Measurements from ENCODE around the gene CDC27.
"Not testable (repeated sequence)": the region's sequence is repeated elsewhere in the genome, so short reads cannot be mapped to it uniquely, and the experiment has no call there.

The CDC27 gene

GRCh38 chr17:47134354-47134753 is 54.7 kb downstream of the CDC27 start:
- DNase-seq (ENCODE audit: low read depth in 3 of 3): not testable (repeated sequence)

GRCh38 chr17:47131761-47132160 is 57.3 kb downstream of the CDC27 start:
- DNase-seq (ENCODE audit: low read depth in 3 of 3): no peak

GRCh38 chr17:47126835-47127234 is 62.3 kb downstream of the CDC27 start:
- DNase-seq (ENCODE audit: low read depth in 3 of 3): not testable (repeated sequence)

- DNase-seq (ENCODE audit: low read depth in 3 of 3): not testable (repeated sequence)
Measured at GRCh38 chr17:47123262-47123661, 65.8 kb downstream of the CDC27 start.

GRCh38 chr17:47120521-47121095 is 68.5 kb downstream of the CDC27 start:
- no peak for DNase-seq (ENCODE audit: low read depth in 3 of 3)

GRCh38 chr17:47119746-47120520 is 69.2 kb downstream of the CDC27 start:
- no peak for DNase-seq (ENCODE audit: low read depth in 3 of 3)

GRCh38 chr17:47117386-47117785 is 71.7 kb downstream of the CDC27 start:
- no peak for DNase-seq (ENCODE audit: low read depth in 3 of 3)

- no peak for DNase-seq (ENCODE audit: low read depth in 3 of 3)
Measured at GRCh38 chr17:47106130-47106529, 83.0 kb downstream of the CDC27 start.

GRCh38 chr17:47105246-47105645 is 83.8 kb downstream of the CDC27 start:
- not testable (repeated sequence) for DNase-seq (ENCODE audit: low read depth in 3 of 3)

- DNase-seq (ENCODE audit: low read depth in 3 of 3): no peak
Measured at GRCh38 chr17:47102914-47103313, 86.2 kb downstream of the CDC27 start.

GRCh38 chr17:47099987-47100711 is 88.9 kb downstream of the CDC27 start:
- peak; percentile 81 to 82 (median 81) for DNase-seq (ENCODE audit: low read depth in 3 of 3)

- no peak for DNase-seq (ENCODE audit: low read depth in 3 of 3)
Measured at GRCh38 chr17:47099451-47099986, 89.6 kb downstream of the CDC27 start.

GRCh38 chr17:47096343-47096742 is 92.8 kb downstream of the CDC27 start:
- no peak for DNase-seq (ENCODE audit: low read depth in 3 of 3)

- DNase-seq (ENCODE audit: low read depth in 3 of 3): no peak
Measured at GRCh38 chr17:47095268-47095667, 93.8 kb downstream of the CDC27 start.

- no peak for DNase-seq (ENCODE audit: low read depth in 3 of 3)
Measured at GRCh38 chr17:47087093-47087492, 102.0 kb downstream of the CDC27 start.

GRCh38 chr17:47085736-47086135 is 103.4 kb downstream of the CDC27 start:
- no peak for DNase-seq (ENCODE audit: low read depth in 3 of 3)

GRCh38 chr17:47078801-47079200 is 110.3 kb downstream of the CDC27 start:
- no peak for DNase-seq (ENCODE audit: low read depth in 3 of 3)

GRCh38 chr17:47077576-47077975 is 111.5 kb downstream of the CDC27 start:
- DNase-seq (ENCODE audit: low read depth in 3 of 3): no peak

GRCh38 chr17:47076171-47076570 is 112.9 kb downstream of the CDC27 start:
- DNase-seq (ENCODE audit: low read depth in 3 of 3): no peak

GRCh38 chr17:47074361-47074760 is 114.7 kb downstream of the CDC27 start:
- not testable (repeated sequence) for DNase-seq (ENCODE audit: low read depth in 3 of 3)

- not testable (repeated sequence) for DNase-seq (ENCODE audit: low read depth in 3 of 3)
Measured at GRCh38 chr17:47073629-47074028, 115.5 kb downstream of the CDC27 start.

GRCh38 chr17:47072886-47073285 is 116.2 kb downstream of the CDC27 start:
- DNase-seq (ENCODE audit: low read depth in 3 of 3): no peak
